Bronchial epithelial cell (primary cell): Measurements from ENCODE around the gene VGF. TPM values are rescaled to one million over a fixed set of nuclear protein-coding genes. Genes with fewer than 3 reads are reported as not detected.

Experiments used
- DNase-seq: peaks from one replicate; pipeline ENCODE4 v3.0.0-alpha.2; 2010; ENCODE audit warnings: low read depth
- FAIRE-seq: peaks from 2 replicates; lab custom pipeline; 2011; peaks lifted over from hg19 to GRCh38; lab: Jason Lieb, UNC
- H3K27me3 ChIP-seq: 2 replicates; pipeline ENCODE4 v1.5.1; 2011; ENCODE audit warnings: low read length; ENCODE audit not compliant: control insufficient read depth, insufficient read depth
- H3K36me3 ChIP-seq: 2 replicates; pipeline ENCODE4 v1.5.1; 2011; ENCODE audit warnings: low read length; ENCODE audit not compliant: control insufficient read depth, insufficient read depth
- H3K4me3 ChIP-seq: 2 replicates; pipeline ENCODE4 v1.5.1; 2011; ENCODE audit warnings: mild to moderate bottlenecking, low read depth, low read length, control low read depth
- CTCF ChIP-seq: IDR thresholded peaks from 2 replicates; pipeline ENCODE4 v1.5.1; 2011; ENCODE audit warnings: mild to moderate bottlenecking, moderate library complexity, low read length, control low read depth, inconsistent platforms; ENCODE audit not compliant: insufficient read depth, severe bottlenecking
- total RNA-seq: library from RNA; depleted of rRNA; stranded (reverse); fragments of >200 nt; gene quantifications from 2 replicates; pipeline ENCODE4 v1.2.1, GENCODE V29; 2014

Gene VGF
- total RNA-seq: not detected in 2 replicates

- H3K27me3 ChIP-seq: peaks cover 20% of the 10 kb centered on the region
- FAIRE-seq (no peak), DNase-seq (peak; percentile 70)
These were observed at the start of gene VGF for GRCh38 chr7:101165075-101165957. VGF (minus strand) TSS chr7:101165569; CDS start chr7:101164843, 726 bp downstream.

GRCh38 chr7:101212014-101212413 is 46.6 kb upstream of the VGF start:
- no peaks in the 10 kb centered on the region for H3K27me3 ChIP-seq
- DNase-seq: no peak
- TF ChIP-seq CTCF: no peak
- FAIRE-seq: no peak
- H3K36me3 ChIP-seq: peaks cover 15% of the 10 kb centered on the region
- no peak overlapping the region for H3K4me3 ChIP-seq

More at GRCh38 chr7:101165075-101165957, at the start of gene VGF:
- H3K36me3 ChIP-seq: peaks cover 1% of the 10 kb centered on the region
- no peak within 1 kb of the TSS for H3K4me3 ChIP-seq
- no peak for TF ChIP-seq CTCF

GRCh38 chr7:101211501-101211900 is 46.1 kb upstream of the VGF start:
- DNase-seq (no peak), FAIRE-seq (no peak)
- no peak overlapping the region for H3K4me3 ChIP-seq
- no peak for TF ChIP-seq CTCF
- no peaks in the 10 kb centered on the region for H3K27me3 ChIP-seq
- peaks cover 15% of the 10 kb centered on the region for H3K36me3 ChIP-seq

DNA sequence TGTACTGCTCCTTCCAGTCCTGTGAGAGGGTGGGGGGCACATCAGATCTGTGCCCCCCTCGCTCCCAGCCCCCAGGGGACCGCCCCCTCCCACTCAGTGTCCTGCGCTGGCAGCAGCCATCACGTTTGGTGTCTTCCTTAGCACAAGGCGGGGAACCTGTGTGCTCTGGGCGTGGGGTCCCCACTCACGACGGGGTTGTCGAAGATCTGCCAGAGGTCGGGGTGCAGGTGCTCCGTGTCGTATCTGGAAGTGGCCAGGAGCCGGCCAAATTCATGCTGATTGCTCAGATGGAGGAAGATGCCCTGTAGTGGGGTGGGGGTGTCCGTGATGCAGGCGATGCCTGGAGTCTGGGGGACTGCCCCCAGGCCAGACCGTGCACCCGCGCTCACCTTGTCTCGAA is 44.8 kb upstream of the VGF start:
- peaks cover 15% of the 10 kb centered on the region for H3K36me3 ChIP-seq
- DNase-seq (no peak), FAIRE-seq (no peak)
- H3K27me3 ChIP-seq: no peaks in the 10 kb centered on the region
- TF ChIP-seq CTCF: no peak
- no peak overlapping the region for H3K4me3 ChIP-seq

DNA sequence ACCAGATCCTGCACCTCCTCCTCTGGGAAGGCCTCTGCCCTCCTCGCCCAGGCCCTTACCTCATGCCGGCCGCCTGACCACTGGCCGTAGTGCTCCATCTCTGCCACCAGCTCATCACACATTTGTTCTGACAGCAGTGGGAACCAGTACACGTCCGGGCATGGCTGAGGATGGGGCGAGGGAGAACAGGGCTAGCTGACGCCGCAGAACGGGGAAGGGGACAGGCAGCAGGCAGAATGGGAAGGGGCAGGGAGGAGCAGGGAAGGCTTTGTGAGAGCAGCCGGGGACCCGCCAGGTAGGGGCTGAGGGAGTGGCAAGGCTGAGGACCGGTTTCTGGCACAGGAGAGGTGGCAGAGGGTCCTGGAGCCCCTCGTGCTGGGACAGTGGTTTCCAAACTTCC is 43.4 kb upstream of the VGF start:
- no peak for FAIRE-seq
- no peak for DNase-seq
- H3K36me3 ChIP-seq: peaks cover 13% of the 10 kb centered on the region
- TF ChIP-seq CTCF: no peak
- no peak overlapping the region for H3K4me3 ChIP-seq
- H3K27me3 ChIP-seq: no peaks in the 10 kb centered on the region
